HG02678 (cell line): ENCODE data around the gene C13orf46.

ENCODE experiments used
- ATAC-seq: cut with Tn5 transposase; IDR thresholded peaks from one replicate; pipeline ENCODE4 v1.9.1; 2021; ENCODE audit warnings: mild to moderate bottlenecking, moderate library complexity; ENCODE audit not compliant: unreplicated experiment

The C13orf46 gene

GRCh38 chr13:113941571-113942191, 32.2 kb downstream of the C13orf46 start:
- no peak for ATAC-seq

GRCh38 chr13:113939944-113940297, 34.0 kb downstream of the C13orf46 start:
- no peak for ATAC-seq

- ATAC-seq, result no peak
Observed at GRCh38 chr13:113939129-113939943, 34.5 kb downstream of the C13orf46 start.

GRCh38 chr13:113938716-113939115, 35.2 kb downstream of the C13orf46 start:
- ATAC-seq, result no peak

GRCh38 chr13:113938246-113938645, 35.6 kb downstream of the C13orf46 start:
- ATAC-seq, result no peak

- no peak for ATAC-seq
Observed at GRCh38 chr13:113937527-113938180, 36.2 kb downstream of the C13orf46 start.

- ATAC-seq, result no peak
Observed at GRCh38 chr13:113937073-113937472, 36.8 kb downstream of the C13orf46 start.

- ATAC-seq, result no peak
Observed at GRCh38 chr13:113936166-113936965, 37.5 kb downstream of the C13orf46 start.

- no peak for ATAC-seq
Observed at GRCh38 chr13:113935001-113935844, 38.7 kb downstream of the C13orf46 start.

GRCh38 chr13:113934576-113934975, 39.3 kb downstream of the C13orf46 start:
- no peak for ATAC-seq

GRCh38 chr13:113933901-113934300, 40.0 kb downstream of the C13orf46 start:
- ATAC-seq, result no peak

- no peak for ATAC-seq
Observed at GRCh38 chr13:113931841-113932459, 41.9 kb downstream of the C13orf46 start.

GRCh38 chr13:113930671-113931637, 42.9 kb downstream of the C13orf46 start:
- no peak for ATAC-seq

GRCh38 chr13:113929628-113930615, 44.0 kb downstream of the C13orf46 start:
- ATAC-seq, result no peak

GRCh38 chr13:113928685-113929627, 44.9 kb downstream of the C13orf46 start:
- no peak for ATAC-seq
